Ovary (tissue), 9 donors: Measurements from ENCODE around the gene CEP85. TPM values are rescaled to one million over a fixed set of nuclear protein-coding genes. Genes with fewer than 3 reads are reported as not detected.

ENCODE experiments used
- DNase-seq, 5 donors: peaks; one replicate each; pipeline ENCODE4 v3.0.0-alpha.2; 2019 to 2020
- H3K27ac ChIP-seq, 2 donors: fragments of 200-600 bp; one replicate each; pipeline versions ENCODE4 v1.5.1 to v1.8.0; 2019 to 2022
- H3K27me3 ChIP-seq: fragments of 200-600 bp; one replicate; pipeline ENCODE4 v1.8.0; 2022
- H3K36me3 ChIP-seq: fragments of 200-600 bp; sonication (generic); one replicate; pipeline ENCODE4 v1.5.1; 2019
- H3K4me1 ChIP-seq: one replicate; pipeline ENCODE4 v1.8.1; 2013; ENCODE audit warnings: mild to moderate bottlenecking, moderate library complexity; ENCODE audit not compliant: insufficient read depth
- H3K4me3 ChIP-seq: fragments of 200-600 bp; sonication (generic); one replicate; pipeline ENCODE4 v1.5.1; 2017
- H3K9me3 ChIP-seq, 2 donors: fragments of 200-600 bp in 1 of 2; sonication (generic) in 1 of 2; one replicate each; pipeline versions ENCODE4 v1.5.1 to v1.8.1; 2013 to 2019; ENCODE audit warnings: mild to moderate bottlenecking in 1 of 2, moderate library complexity in 1 of 2
- EP300 ChIP-seq: sonication (generic); formaldehyde crosslinking; IDR thresholded peaks from one replicate; pipeline ENCODE4 v1.6.1; 2017; ENCODE audit warnings: antibody characterized with exemption
- POLR2A ChIP-seq: fragments of 450-650 bp; IDR thresholded peaks from one replicate; pipeline ENCODE4 v1.6.1; 2017; ENCODE audit warnings: antibody characterized with exemption, mild to moderate bottlenecking, moderate library complexity
- WGBS, 3 donors: extraction: QIAGEN DNeasy Blood & Tissue Kit in 1 of 3; methylation state at CpG; one replicate each; pipeline versions ENCODE4 v1.1.5 to v1.1.7; 2013 to 2017; 5-methylcytosine and 5-hydroxymethylcytosine counted together
- intact Hi-C, 4 donors: fragments of 100-400 bp; cut with DNase I; formaldehyde crosslinking; loops; one replicate each; pipeline versions ENCODE4 v1.11.0 to v1.15.1; 2022 to 2023
- polyA plus RNA-seq, 2 donors: library from polyadenylated mRNA; stranded (reverse); fragments of 200-250 nt in 1 of 2; fragments of 350-450 nt in 1 of 2; fragmentation: Illumina TruSeq in 1 of 2; extraction: RNeasy Lipid Tissue Mini Kit (QIAGEN cat#74804) in 1 of 2; gene quantifications; one replicate each; pipeline ENCODE4 v1.2.3, GENCODE V29; 2013 to 2014
- total RNA-seq, 7 donors: library from RNA; depleted of rRNA in 2 of 7; stranded (reverse); fragments of >200 nt in 2 of 7; fragmentation: NEBNext Ultra II Directional in 3 of 7; extraction: Animal tissue kit (Norgen Biotek cat#: 25700) in 3 of 7; gene quantifications; one replicate each; pipeline versions ENCODE4 v1.1.0 to v1.2.4, GENCODE V29; 2016 to 2023
- TF ChIP-seq, protein P1 (sequence below), 3 donors: fragments of 450-650 bp in 2 of 3; fragments of 200-600 bp in 1 of 3; IDR thresholded peaks; one replicate each; pipeline versions ENCODE4 v1.5.1 to v1.8.0; 2016 to 2022; ENCODE audit warnings: antibody characterized with exemption in 3 of 3, mild to moderate bottlenecking in 1 of 3
- donor health status: DM: no; HTN: no; CAD: no; lungs with moderate emphysema.
- donor health status: DM: no; HTN: no; CAD: no.
- donor health status: Bipolar disorder and iron deficiency.
- donor health status: DM: yes; HTN: yes; CAD: no.
- donor health status: DM: no; HTN: no; CAD: no.
- donor health status: DM: yes; HTN: yes; CAD: no.

CEP85 gene
- total and polyA plus RNA-seq, 9 donors = 2.0 to 8.4 (median 4.0) TPM

DNA sequence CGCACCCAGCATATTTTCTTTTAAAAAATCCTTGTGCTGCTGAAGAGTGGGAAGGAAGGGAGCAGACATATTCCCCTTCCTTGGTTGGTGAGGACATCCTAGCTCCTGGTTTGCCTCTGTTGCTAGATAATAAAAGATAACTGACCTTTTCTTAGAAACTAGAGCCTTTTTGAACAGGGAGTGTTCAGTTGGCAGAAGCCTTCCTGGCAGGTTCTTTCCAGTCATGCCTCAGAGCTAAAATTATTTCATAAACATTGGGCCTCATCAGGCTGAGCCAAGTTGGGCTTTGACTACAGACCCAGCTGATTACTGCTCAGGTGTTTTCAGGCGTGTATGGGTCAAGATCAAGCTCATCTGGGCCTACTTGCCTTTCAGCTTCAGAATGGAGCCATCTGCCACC, 23.2 kb downstream of the CEP85 start:
- H3K9me3 ChIP-seq = no peaks in the 10 kb centered on the region
- H3K4me1 ChIP-seq = no peaks in the 10 kb centered on the region
- DNase-seq = no peak
- no peak overlapping the region for H3K4me3 ChIP-seq
- no peaks in the 10 kb centered on the region for H3K27me3 ChIP-seq
- intact Hi-C loops = no loop called here
- no peak overlapping the region for H3K27ac ChIP-seq
- 90 to 98% (median 97%) methylated on average over 2 of the region's 2 CpGs for WGBS, 3 donors
- H3K36me3 ChIP-seq = no peaks in the 10 kb centered on the region
- no peak for TF ChIP-seq EP300

DNA sequence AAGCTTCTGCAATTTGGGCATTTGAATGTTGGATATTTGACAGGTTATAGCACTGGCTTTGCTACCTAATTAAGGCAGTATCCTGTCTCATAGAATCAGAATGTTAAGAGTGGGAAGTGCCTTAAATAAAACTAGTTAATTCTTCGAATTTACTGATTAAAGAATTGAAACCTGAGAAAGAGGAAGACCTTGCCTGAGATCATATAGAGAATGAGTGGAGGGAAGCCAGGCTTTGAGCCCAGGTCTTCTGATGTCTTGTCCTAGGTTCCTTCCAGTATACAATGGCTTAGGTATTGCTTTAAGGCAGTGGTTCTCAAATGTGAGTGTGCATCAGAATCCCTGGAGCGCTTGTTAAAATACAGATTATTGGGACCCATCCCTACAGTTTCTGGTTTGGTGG, 25.0 kb downstream of the CEP85 start:
- no peak overlapping the region for H3K4me3 ChIP-seq
- no peaks in the 10 kb centered on the region for H3K4me1 ChIP-seq
- intact Hi-C loops = no loop called here
- TF ChIP-seq POLR2A = no peak
- H3K27me3 ChIP-seq = no peaks in the 10 kb centered on the region
- H3K36me3 ChIP-seq = no peaks in the 10 kb centered on the region
- WGBS, 3 donors = 77 to 82% (median 81%) methylated on average over 2 of the region's 2 CpGs
- no peak overlapping the region for H3K27ac ChIP-seq
- no peaks in the 10 kb centered on the region for H3K9me3 ChIP-seq
- no peak for DNase-seq

GRCh38 chr1:26259578-26259977, 25.6 kb downstream of the CEP85 start:
- no peak overlapping the region for H3K27ac ChIP-seq
- H3K4me3 ChIP-seq = no peak overlapping the region
- H3K9me3 ChIP-seq = no peaks in the 10 kb centered on the region
- WGBS, 3 donors = 59 to 78% (median 64%) methylated on average over 5 of the region's 5 CpGs
- DNase-seq = no peak
- no peaks in the 10 kb centered on the region for H3K4me1 ChIP-seq
- TF ChIP-seq, protein P1, sequence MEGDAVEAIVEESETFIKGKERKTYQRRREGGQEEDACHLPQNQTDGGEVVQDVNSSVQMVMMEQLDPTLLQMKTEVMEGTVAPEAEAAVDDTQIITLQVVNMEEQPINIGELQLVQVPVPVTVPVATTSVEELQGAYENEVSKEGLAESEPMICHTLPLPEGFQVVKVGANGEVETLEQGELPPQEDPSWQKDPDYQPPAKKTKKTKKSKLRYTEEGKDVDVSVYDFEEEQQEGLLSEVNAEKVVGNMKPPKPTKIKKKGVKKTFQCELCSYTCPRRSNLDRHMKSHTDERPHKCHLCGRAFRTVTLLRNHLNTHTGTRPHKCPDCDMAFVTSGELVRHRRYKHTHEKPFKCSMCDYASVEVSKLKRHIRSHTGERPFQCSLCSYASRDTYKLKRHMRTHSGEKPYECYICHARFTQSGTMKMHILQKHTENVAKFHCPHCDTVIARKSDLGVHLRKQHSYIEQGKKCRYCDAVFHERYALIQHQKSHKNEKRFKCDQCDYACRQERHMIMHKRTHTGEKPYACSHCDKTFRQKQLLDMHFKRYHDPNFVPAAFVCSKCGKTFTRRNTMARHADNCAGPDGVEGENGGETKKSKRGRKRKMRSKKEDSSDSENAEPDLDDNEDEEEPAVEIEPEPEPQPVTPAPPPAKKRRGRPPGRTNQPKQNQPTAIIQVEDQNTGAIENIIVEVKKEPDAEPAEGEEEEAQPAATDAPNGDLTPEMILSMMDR (IDR thresholded peaks at IDR 0.05) = no peak
- TF ChIP-seq POLR2A = no peak
- no peak for TF ChIP-seq EP300
- no peaks in the 10 kb centered on the region for H3K36me3 ChIP-seq
- no peaks in the 10 kb centered on the region for H3K27me3 ChIP-seq
- intact Hi-C loops = no loop called here

- no peak for DNase-seq
- Histone ChIP-seq H3K4me3 (no peak overlapping the region), H3K27ac (no peak overlapping the region), H3K4me1 (no peaks in the 10 kb centered on the region), H3K27me3 (no peaks in the 10 kb centered on the region), H3K36me3 (no peaks in the 10 kb centered on the region), H3K9me3 (no peaks in the 10 kb centered on the region)
- no peak for TF ChIP-seq EP300
- TF ChIP-seq, protein P1 (IDR thresholded peaks at IDR 0.05) = no peak
- TF ChIP-seq POLR2A = no peak
- WGBS, 3 donors = 87 to 88% (median 88%) methylated on average over 5 of the region's 5 CpGs
- intact Hi-C loops = no loop called here
Observed at GRCh38 chr1:26263212-26263611, 29.2 kb downstream of the CEP85 start.

GRCh38 chr1:26265405-26265804, 31.4 kb downstream of the CEP85 start:
- Histone ChIP-seq H3K9me3 (no peaks in the 10 kb centered on the region), H3K4me3 (no peak overlapping the region), H3K36me3 (no peaks in the 10 kb centered on the region), H3K4me1 (no peaks in the 10 kb centered on the region), H3K27me3 (no peaks in the 10 kb centered on the region), H3K27ac (no peak overlapping the region)
- no peak for DNase-seq
- 96 to 100% (median 97%) methylated on average over 1 of the region's 1 CpG for WGBS, 3 donors
- intact Hi-C loops = no loop called here
- no peak for TF ChIP-seq EP300

DNA sequence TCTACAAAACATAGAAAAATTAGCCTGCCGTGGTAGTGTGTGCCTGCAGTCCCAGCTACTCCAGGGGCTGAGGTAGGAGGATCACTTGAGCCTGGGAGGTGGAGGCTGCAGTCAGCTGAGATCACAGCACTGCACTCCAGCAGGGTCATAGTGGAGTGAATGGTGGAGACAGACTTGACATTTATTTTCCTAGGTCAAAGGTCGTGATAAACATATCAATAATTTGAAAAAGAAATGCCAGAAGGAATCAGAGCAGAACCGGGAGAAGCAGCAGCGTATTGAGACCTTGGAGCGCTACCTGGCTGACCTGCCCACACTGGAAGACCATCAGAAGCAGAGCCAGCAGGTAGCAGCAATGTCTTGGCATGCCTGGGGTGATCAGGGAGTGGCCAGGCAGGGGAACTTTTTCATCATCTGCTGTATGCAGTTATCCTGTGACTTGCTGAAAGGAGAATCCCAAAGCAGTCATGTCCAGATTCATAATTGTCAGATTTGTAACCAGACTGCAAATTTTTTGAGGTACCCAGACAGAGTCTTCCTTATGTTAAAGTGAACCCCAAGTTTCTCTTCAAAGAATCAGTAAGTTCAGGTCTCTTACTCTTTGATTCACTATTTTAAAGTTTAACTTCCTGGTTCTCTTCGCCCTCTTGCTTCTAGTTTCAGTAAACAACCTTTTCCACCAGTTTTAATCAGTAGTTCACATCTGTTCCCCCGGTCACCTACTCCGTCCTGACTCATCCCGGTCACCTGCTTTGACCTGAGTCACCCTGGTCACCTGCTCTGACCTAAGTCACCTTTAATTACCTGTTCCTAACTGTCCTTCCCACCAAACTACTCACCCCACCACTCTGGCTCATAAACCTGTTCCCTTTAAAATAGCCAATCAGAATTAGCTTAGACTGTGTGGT, 34.5 kb downstream of the CEP85 start:
- Histone ChIP-seq H3K36me3 (no peaks in the 10 kb centered on the region), H3K9me3 (no peaks in the 10 kb centered on the region), H3K4me1 (no peaks in the 10 kb centered on the region), H3K4me3 (no peak overlapping the region), H3K27ac (no peak overlapping the region), H3K27me3 (no peaks in the 10 kb centered on the region)
- 94 to 96% (median 95%) methylated on average over 9 of the region's 9 CpGs for WGBS, 3 donors
- intact Hi-C loops = no loop called here
- TF ChIP-seq, protein P1 (IDR thresholded peaks at IDR 0.05) = no peak
- TF ChIP-seq POLR2A (no peak), EP300 (no peak)
- no peak for DNase-seq
